Stimulated activated naive CD8-positive, alpha-beta T cell treated with anti-CD3 and anti-CD28 coated beads, Interleukin-15, Interleukin-2, amounts not matched to agents 100 ng/mL and 50 ng/mL, for 24 hours (primary cell): ENCODE measurements around the gene ADD3.
A peak's percentile ranks its signal among the peaks of the same experiment; 100 is the strongest.

Experiments used
- H3K27ac Mint-ChIP-seq: one replicate; pipeline ENCODE4 v1.8.0; 2021; ENCODE audit warnings: mild to moderate bottlenecking, mixed read lengths
- H3K27me3 Mint-ChIP-seq: one replicate; pipeline ENCODE4 v1.8.0; 2021; ENCODE audit warnings: mixed read lengths
- H3K36me3 Mint-ChIP-seq: one replicate; pipeline ENCODE4 v1.8.0; 2021; ENCODE audit warnings: low read depth, mixed read lengths
- H3K4me1 Mint-ChIP-seq: one replicate; pipeline ENCODE4 v1.8.0; 2021; ENCODE audit warnings: low read depth, mixed read lengths
- H3K4me3 Mint-ChIP-seq: one replicate; pipeline ENCODE4 v1.8.0; 2021; ENCODE audit warnings: mild to moderate bottlenecking, mixed read lengths
- H3K9me3 Mint-ChIP-seq: one replicate; pipeline ENCODE4 v1.8.0; 2021; ENCODE audit warnings: mixed read lengths

The ADD3 gene

GRCh38 chr10:110007701-110008517 is at the start of gene ADD3:
ADD3 (plus strand) TSS chr10:110007984; CDS start chr10:110100654, 92,670 bp downstream.
- peaks cover 51% of the 10 kb centered on the region for H3K4me1 Mint-ChIP-seq
- H3K27ac Mint-ChIP-seq, result peak within 1 kb of the TSS; percentile 83
- no peak within 1 kb of the TSS for H3K4me3 Mint-ChIP-seq
- no peaks in the 10 kb centered on the region for H3K9me3 Mint-ChIP-seq
- no peaks in the 10 kb centered on the region for H3K36me3 Mint-ChIP-seq
- H3K27me3 Mint-ChIP-seq, result no peaks in the 10 kb centered on the region

GRCh38 chr10:109958059-109958458 is 49.7 kb upstream of the ADD3 start:
- no peak overlapping the region for H3K4me3 Mint-ChIP-seq
- no peak overlapping the region for H3K27ac Mint-ChIP-seq
- no peaks in the 10 kb centered on the region for H3K27me3 Mint-ChIP-seq
- no peaks in the 10 kb centered on the region for H3K36me3 Mint-ChIP-seq
- no peaks in the 10 kb centered on the region for H3K9me3 Mint-ChIP-seq
- H3K4me1 Mint-ChIP-seq, result peaks cover 7% of the 10 kb centered on the region

DNA sequence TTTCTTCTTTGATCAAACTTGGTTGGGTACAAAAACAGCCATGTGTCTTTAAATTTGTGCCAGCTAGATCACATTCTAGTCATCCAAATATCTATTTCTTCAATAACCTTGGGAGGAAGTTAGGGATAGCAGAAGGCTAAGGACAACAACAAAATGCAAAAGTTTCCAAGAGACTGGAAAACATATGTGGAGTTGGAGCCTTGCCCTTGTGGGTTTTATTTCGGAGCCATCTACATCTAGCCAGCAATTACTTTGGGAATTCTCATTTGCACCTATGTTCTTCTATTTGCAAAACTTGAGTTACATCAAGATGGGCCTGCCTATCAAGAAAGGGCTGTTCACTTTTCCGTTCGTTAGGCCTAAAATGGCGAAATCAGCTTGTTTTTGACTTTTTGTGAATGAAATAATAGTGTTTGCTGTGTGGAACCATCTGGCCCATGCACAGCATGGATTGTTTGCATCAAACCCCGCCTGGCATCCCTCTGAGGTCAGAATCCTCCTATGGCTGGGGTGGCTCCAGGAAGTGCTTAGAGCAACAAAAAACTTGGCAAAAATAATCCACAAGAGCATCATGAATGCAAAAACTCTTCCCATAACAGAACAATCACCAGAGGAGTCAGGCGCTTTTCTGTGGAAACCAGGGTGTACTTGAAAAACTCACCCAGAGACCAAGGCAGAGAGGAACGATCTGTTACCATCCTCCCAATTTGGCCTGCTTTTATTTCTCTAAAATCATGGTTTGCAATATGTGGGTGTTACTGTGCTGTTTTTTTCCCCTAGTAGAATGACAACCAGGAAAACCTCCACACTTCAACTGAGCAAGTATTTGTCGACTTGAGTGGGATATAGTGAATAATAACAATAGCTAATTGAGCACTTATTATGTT is 48.3 kb upstream of the ADD3 start:
- Mint-ChIP-seq H3K27me3 (no peaks in the 10 kb centered on the region), H3K27ac (no peak overlapping the region), H3K4me3 (no peak overlapping the region), H3K36me3 (no peaks in the 10 kb centered on the region), H3K9me3 (no peaks in the 10 kb centered on the region), H3K4me1 (peaks cover 7% of the 10 kb centered on the region)

DNA sequence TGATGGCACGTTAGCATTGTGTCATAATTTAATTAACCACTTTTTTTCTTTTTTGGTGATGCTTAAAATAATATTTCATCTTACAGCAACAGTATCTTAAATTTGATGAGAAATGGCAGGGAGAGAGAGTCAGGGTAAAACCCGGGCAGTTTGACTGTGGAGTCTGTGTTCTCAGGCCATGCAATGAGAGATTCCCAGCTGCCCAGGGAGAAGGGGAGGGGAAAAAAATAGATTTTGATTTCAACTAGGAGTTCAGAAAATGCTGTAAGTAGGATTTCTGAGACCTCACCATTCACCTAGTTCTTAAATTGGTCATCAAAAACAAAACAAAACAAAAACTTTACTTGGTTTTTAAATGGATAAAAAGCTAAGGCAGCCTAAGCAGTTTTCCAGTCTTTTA is 47.1 kb upstream of the ADD3 start:
- Mint-ChIP-seq H3K27me3 (no peaks in the 10 kb centered on the region), H3K27ac (no peak overlapping the region), H3K36me3 (no peaks in the 10 kb centered on the region), H3K4me1 (peaks cover 7% of the 10 kb centered on the region), H3K9me3 (no peaks in the 10 kb centered on the region), H3K4me3 (no peak overlapping the region)

GRCh38 chr10:109961174-109962001 is 46.4 kb upstream of the ADD3 start:
- no peak overlapping the region for H3K4me3 Mint-ChIP-seq
- H3K27ac Mint-ChIP-seq, result no peak overlapping the region
- H3K36me3 Mint-ChIP-seq, result no peaks in the 10 kb centered on the region
- H3K4me1 Mint-ChIP-seq, result peaks cover 5% of the 10 kb centered on the region
- no peaks in the 10 kb centered on the region for H3K9me3 Mint-ChIP-seq
- no peaks in the 10 kb centered on the region for H3K27me3 Mint-ChIP-seq

- Mint-ChIP-seq H3K27ac (no peak overlapping the region), H3K36me3 (no peaks in the 10 kb centered on the region), H3K4me3 (no peak overlapping the region), H3K4me1 (no peaks in the 10 kb centered on the region), H3K27me3 (no peaks in the 10 kb centered on the region), H3K9me3 (no peaks in the 10 kb centered on the region)
These were observed 45.5 kb upstream of the ADD3 start for GRCh38 chr10:109962247-109962646.

DNA sequence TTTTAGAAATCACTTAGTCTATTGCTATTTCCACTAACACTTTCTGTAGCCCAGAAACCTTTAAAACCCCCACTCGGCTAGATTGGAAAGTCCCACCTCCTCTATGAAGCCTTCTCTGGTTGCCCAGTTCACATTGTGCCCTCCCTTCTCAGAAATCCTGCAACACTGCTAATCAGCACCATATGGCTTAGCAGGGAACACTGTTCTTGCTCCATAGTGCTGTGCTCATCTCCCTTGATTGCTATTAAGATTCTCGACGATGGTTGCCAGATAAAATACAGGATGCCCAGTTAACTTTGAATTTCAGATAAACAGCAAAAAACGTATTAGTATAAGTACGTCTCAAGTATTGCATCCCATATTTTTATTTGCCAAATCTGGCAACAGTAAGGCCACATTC is 44.3 kb upstream of the ADD3 start:
- H3K27me3 Mint-ChIP-seq, result no peaks in the 10 kb centered on the region
- H3K4me3 Mint-ChIP-seq, result no peak overlapping the region
- no peak overlapping the region for H3K27ac Mint-ChIP-seq
- H3K9me3 Mint-ChIP-seq, result no peaks in the 10 kb centered on the region
- H3K36me3 Mint-ChIP-seq, result no peaks in the 10 kb centered on the region
- H3K4me1 Mint-ChIP-seq, result no peaks in the 10 kb centered on the region

DNA sequence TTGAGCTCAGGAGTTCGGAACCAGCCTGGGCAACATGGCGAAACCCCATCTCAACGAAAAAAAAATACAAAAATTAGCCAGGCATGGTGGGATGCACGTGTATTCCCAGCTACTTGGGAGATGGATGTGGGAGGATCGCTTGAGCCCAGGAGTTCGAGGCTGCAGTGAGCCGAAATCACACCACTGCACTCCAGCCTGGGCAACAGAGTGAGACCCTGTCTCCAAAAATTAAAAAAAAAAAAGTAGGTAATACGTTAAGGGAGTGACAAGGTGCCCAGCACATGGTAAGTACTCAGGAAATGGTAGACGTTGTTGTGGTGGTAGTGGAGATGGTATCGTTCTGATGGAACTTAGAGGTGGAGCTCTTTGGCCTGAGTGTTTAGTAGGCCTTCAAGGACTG is 43.5 kb upstream of the ADD3 start:
- Mint-ChIP-seq H3K4me1 (no peaks in the 10 kb centered on the region), H3K4me3 (no peak overlapping the region), H3K27me3 (no peaks in the 10 kb centered on the region), H3K9me3 (no peaks in the 10 kb centered on the region), H3K36me3 (no peaks in the 10 kb centered on the region), H3K27ac (no peak overlapping the region)

DNA sequence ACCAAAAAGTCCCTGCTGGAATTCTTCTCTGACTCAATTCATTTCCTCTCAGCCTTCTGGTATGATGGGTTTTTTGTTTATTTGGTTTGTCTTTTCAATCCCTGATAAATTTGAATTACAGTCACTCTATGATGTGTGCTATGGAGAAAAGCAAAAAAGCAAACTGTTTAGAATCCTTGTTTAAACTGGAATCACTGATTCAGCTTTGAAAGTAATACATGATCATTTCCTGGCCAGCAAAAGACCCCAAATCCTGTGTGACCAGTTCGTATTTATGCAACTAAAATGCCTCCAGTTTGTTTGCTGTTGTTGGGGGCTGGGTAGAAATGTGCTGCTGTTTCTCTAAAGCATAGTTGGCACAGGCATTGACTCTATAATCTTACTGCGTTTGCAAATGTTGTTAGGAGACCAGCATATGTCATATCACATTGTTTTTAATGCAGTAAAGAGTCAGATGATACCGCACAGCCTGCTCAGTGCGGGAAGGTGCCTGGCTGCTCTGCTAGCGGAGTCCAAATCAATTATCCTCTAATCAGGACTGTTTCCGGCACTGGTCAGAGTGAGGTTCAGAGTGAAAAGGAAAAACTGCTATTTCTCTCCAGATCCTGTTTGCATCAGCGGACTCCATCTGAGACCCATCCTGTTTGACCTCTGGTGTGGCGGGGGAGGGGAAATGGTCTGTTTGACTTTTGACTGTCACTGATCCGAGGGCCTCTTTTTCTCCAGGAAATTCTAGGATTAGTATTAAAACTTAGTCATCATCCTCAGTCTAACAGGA is 40.6 kb upstream of the ADD3 start:
- Mint-ChIP-seq H3K36me3 (no peaks in the 10 kb centered on the region), H3K27ac (no peak overlapping the region), H3K4me1 (no peaks in the 10 kb centered on the region), H3K9me3 (no peaks in the 10 kb centered on the region), H3K4me3 (no peak overlapping the region), H3K27me3 (no peaks in the 10 kb centered on the region)

DNA sequence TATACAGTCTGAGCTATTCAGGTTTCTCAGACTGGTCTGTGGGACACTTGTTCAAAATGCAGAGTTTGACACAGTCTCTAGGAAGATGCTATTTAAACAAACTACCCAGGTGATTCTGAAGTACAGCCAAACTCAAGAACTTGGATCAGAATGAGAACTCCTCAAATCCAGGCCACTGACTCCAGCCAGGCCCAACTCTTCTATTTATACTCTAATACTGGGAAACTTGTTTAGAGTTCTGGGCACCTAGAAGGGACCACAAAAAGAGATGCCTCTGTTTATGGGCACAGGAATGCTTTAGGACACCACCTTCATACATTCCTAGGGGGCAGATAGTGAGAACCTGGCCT is 40.1 kb upstream of the ADD3 start:
- Mint-ChIP-seq H3K4me1 (no peaks in the 10 kb centered on the region), H3K36me3 (no peaks in the 10 kb centered on the region), H3K27ac (no peak overlapping the region), H3K27me3 (no peaks in the 10 kb centered on the region), H3K9me3 (no peaks in the 10 kb centered on the region), H3K4me3 (no peak overlapping the region)

DNA sequence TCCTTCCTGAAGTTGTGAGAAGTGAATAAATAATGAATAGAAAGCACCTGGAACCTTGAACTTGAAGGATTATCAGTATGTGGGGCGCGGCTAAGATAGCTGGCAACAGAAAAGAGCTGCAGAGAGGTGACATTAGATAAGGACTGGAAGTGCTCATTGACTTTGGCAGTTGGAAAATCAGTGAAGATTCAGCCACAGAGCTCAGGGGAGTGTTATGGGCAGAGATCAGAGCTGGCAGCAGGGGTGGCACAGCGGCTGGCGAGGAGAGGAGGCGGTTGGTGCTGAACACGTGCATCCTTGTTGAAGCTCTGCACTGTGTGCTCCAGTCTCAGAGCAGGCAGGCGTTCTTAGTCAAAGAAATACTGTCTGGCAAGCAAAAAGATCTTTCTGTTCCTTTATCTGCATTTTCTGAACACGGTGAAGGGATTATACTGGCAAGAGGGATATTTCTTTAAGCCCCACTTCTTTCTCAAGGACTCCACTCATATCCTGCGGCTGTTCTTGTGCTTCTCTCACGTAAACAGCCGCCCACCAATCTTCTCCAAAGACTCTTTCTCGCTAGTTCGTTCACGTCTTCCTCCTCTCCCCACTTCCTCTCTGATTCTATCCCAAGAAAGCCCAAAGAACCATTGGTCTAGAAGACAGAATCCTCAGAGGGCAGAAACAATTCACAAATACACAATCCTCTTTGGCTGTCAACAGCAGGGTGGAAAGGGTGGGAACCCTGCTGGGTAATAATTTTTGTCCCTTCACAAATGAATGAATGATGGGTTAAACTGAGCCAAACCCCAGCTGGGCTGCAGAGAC is 38.6 kb upstream of the ADD3 start:
- Mint-ChIP-seq H3K27me3 (no peaks in the 10 kb centered on the region), H3K9me3 (no peaks in the 10 kb centered on the region), H3K4me3 (no peak overlapping the region), H3K36me3 (no peaks in the 10 kb centered on the region), H3K4me1 (no peaks in the 10 kb centered on the region), H3K27ac (no peak overlapping the region)

DNA sequence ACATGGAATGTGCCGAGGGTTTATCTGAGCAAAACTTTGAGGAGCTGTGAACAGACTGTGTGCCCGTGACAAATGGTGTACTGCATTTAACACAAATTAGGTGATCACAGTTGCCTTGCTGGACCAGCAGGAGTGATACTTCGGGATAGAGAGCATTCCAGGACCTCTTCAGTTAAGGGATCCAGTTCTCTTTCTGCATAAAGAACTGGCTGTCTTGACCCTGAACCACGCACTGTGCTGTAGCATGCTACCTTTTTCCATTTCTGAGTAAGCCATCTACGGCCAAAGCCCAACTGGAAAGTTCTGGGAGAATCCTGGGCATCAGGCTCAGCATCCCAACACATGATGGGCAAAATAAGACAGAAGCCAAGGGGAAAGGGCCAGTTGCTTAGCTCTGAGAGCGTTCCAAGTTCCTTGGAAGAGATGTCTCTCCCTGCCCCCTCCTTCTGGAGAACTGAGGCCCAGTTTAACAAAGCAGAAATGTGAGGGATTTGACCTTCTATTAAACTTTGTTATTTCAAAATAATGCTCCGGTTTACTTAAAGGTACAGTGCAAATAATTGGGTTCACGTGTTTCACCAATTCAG is 37.9 kb upstream of the ADD3 start:
- Mint-ChIP-seq H3K36me3 (no peaks in the 10 kb centered on the region), H3K27ac (no peak overlapping the region), H3K4me3 (no peak overlapping the region), H3K9me3 (no peaks in the 10 kb centered on the region), H3K27me3 (no peaks in the 10 kb centered on the region), H3K4me1 (no peaks in the 10 kb centered on the region)

- no peaks in the 10 kb centered on the region for H3K27me3 Mint-ChIP-seq
- H3K4me3 Mint-ChIP-seq, result no peak overlapping the region
- H3K9me3 Mint-ChIP-seq, result no peaks in the 10 kb centered on the region
These were observed 36.1 kb upstream of the ADD3 start for GRCh38 chr10:109971634-109972033.

More at GRCh38 chr10:109971634-109972033, 36.1 kb upstream of the ADD3 start:
- H3K27ac Mint-ChIP-seq, result no peak overlapping the region
- H3K4me1 Mint-ChIP-seq, result peaks cover under 1% of the 10 kb centered on the region
- no peaks in the 10 kb centered on the region for H3K36me3 Mint-ChIP-seq
